K562 (cell line): ENCODE data around the gene MPIG6B. TPM values are rescaled to one million over a fixed set of nuclear protein-coding genes. Genes with fewer than 3 reads are reported as not detected.
A peak's percentile ranks its signal among the peaks of the same experiment; 100 is the strongest.

ENCODE experiments used
- CBFA2T2 ChIP-seq: fragments of 450-650 bp; conservative IDR thresholded peaks from 2 replicates; pipeline ENCODE4 v1.6.1; 2017; ENCODE audit warnings: mild to moderate bottlenecking
- CBX1 ChIP-seq: sonication (generic); IDR thresholded peaks from 2 replicates; pipeline ENCODE4 v1.6.1; 2016; ENCODE audit warnings: antibody characterized with exemption, low read depth, mild to moderate bottlenecking
- CHCHD3 ChIP-seq: fragments of 250-450 bp; sonication (Bioruptor Pico); IDR thresholded peaks from 2 replicates; pipeline ENCODE4 v2.1.2; 2022; ENCODE audit warnings: mild to moderate bottlenecking
- E4F1 ChIP-seq: fragments of 250-450 bp; sonication (Bioruptor Pico); IDR thresholded peaks from 2 replicates; pipeline ENCODE4 v1.5.0; 2021; ENCODE audit warnings: mild to moderate bottlenecking, borderline replicate concordance
- FOXA3 ChIP-seq, 2 experiments: fragments of 450-650 bp in 1 of 2; sonication (generic) in 1 of 2; formaldehyde crosslinking; IDR thresholded peaks in 1 of 2; conservative IDR thresholded peaks in 1 of 2; 2 replicates each; pipeline versions ENCODE4 v1.4.0 to v1.8.0; 2020 to 2022; ENCODE audit warnings: mild to moderate bottlenecking in 2 of 2, missing genetic modification reagents in 1 of 2
- GTF2F1 ChIP-seq: IDR thresholded peaks from 2 replicates; pipeline ENCODE4 v1.6.1; 2011; ENCODE audit warnings: low read depth, low read length, improper control_type of control experiment
- HCFC1 ChIP-seq: IDR thresholded peaks from 2 replicates; pipeline ENCODE4 v1.6.1; 2012; ENCODE audit warnings: low read depth, low read length, improper control_type of control experiment
- HOXB6 ChIP-seq: fragments of 250-450 bp; sonication (Bioruptor Pico); IDR thresholded peaks from 2 replicates; pipeline ENCODE4 v1.5.1; 2022; ENCODE audit warnings: mild to moderate bottlenecking, borderline replicate concordance
- MAFG ChIP-seq: fragments of 450-650 bp; conservative IDR thresholded peaks from 2 replicates; pipeline ENCODE4 v1.6.1; 2016; ENCODE audit warnings: missing genetic modification characterization, missing compliant biosample characterization
- MEIS2 ChIP-seq: fragments of 450-650 bp; IDR thresholded peaks from 2 replicates; pipeline ENCODE4 v1.6.1; 2014; ENCODE audit warnings: mild to moderate bottlenecking; ENCODE audit not compliant: partially characterized antibody
- NBN ChIP-seq: fragments of 450-650 bp; IDR thresholded peaks from 2 replicates; pipeline ENCODE4 v1.6.1; 2016; ENCODE audit warnings: low read depth, mild to moderate bottlenecking
- RREB1 ChIP-seq: fragments of 250-450 bp; sonication (Bioruptor Pico); IDR thresholded peaks from 2 replicates; pipeline ENCODE4 v1.4.0; 2020
- SIX5 ChIP-seq, 2 experiments: IDR thresholded peaks; 2 replicates each; pipeline ENCODE4 v1.6.1; 2011; ENCODE audit warnings: low read length in 2 of 2, borderline replicate concordance in 1 of 2, low read depth in 1 of 2, mild to moderate bottlenecking in 1 of 2, moderate library complexity in 1 of 2; ENCODE audit not compliant: insufficient read depth in 1 of 2
- TCF7L2 ChIP-seq: fragments of 150-350 bp; IDR thresholded peaks from 2 replicates; pipeline ENCODE4 v1.6.1; 2016; ENCODE audit warnings: low read depth, mild to moderate bottlenecking, low read length, moderate library complexity
- XRCC5 ChIP-seq: fragments of 200-400 bp; formaldehyde crosslinking; IDR thresholded peaks from 2 replicates; pipeline ENCODE4 v1.6.1; 2017; ENCODE audit warnings: low read depth, mild to moderate bottlenecking, low read length
- YY1 ChIP-seq, 3 experiments: IDR thresholded peaks; 2 replicates each; pipeline ENCODE4 v1.6.1; 2011; ENCODE audit warnings: low read length in 2 of 3, mild to moderate bottlenecking in 2 of 3, moderate library complexity in 2 of 3, borderline replicate concordance in 1 of 3, control low read depth in 1 of 3, low read depth in 1 of 3; ENCODE audit not compliant: insufficient read depth in 3 of 3, insufficient replicate concordance in 2 of 3, control insufficient read depth in 1 of 3, insufficient read length in 1 of 3; ENCODE audit errors: extremely low read depth in 1 of 3
- ZNF239 ChIP-seq: fragments of 250-450 bp; sonication (Bioruptor Pico); IDR thresholded peaks from 2 replicates; pipeline ENCODE4 v1.4.0; 2020; ENCODE audit warnings: mild to moderate bottlenecking
- ZNF354B ChIP-seq: fragments of 250-450 bp; sonication (Bioruptor Pico); IDR thresholded peaks from 2 replicates; pipeline ENCODE4 v1.4.0; 2020
- ZNF695 ChIP-seq: fragments of 450-650 bp; formaldehyde crosslinking; IDR thresholded peaks from 2 replicates; pipeline ENCODE4 v1.4.0; 2020; ENCODE audit warnings: mild to moderate bottlenecking, moderate library complexity
- polyA plus RNA-seq, 8 experiments: library from polyadenylated mRNA; depleted of rRNA in 4 of 8; stranded (reverse) in 5 of 8; unstranded in 3 of 8; fragments of >200 nt; fragmentation: Nextera tagmentation in 2 of 8; fragmentation: Illumina TruSeq in 1 of 8; extraction: Ambion mirVana in 2 of 8; extraction: Trizol in 1 of 8; gene quantifications; 2 replicates each; pipeline versions ENCODE4 v1.2.1 to v1.2.3, GENCODE V29; 2011 to 2014; ENCODE audit warnings: inconsistent platforms in 1 of 8, missing spikeins in 1 of 8
- total RNA-seq, 7 experiments: library from RNA; depleted of rRNA in 6 of 7; stranded (reverse); fragments of >200 nt in 6 of 7; fragmentation: Illumina TruSeq in 2 of 7; extraction: Trizol in 2 of 7; gene quantifications; 2 replicates each; pipeline versions ENCODE4 v1.2.1 to v1.2.3, GENCODE V29; 2011 to 2021; ENCODE audit warnings: low replicate concordance in 1 of 7

The MPIG6B gene
- total and polyA plus RNA-seq, 9 of the 15 experiments (the other 6 are each of a cell fraction or from before 2014, with no cell fraction given), result 0.11 to 1.2 (median 0.28) TPM; not detected in 1

GRCh38 chr6:31717499-31718222, 5.5 kb upstream of the MPIG6B start (continued):
- TF ChIP-seq RREB1 (CRISPR knock-in tag) (no peak), TCF7L2 (no peak), MEIS2 (no peak), ZNF354B (no peak), NBN (no peak), SIX5 (IDR thresholded peaks at IDR 0.05; ENCODE audit: borderline replicate concordance in 1 of 2, insufficient read depth in 1 of 2, low read depth in 1 of 2, low read length in 2 of 2) (0 out of 4 replicates have a peak, but pooled peaks of 1 of the 2 experiments have one; percentile 26), MAFG (no peak), ZNF239 (CRISPR knock-in tag) (no peak), ZNF695 (CRISPR knock-in tag) (no peak), GTF2F1 (no peak), HCFC1 (peak; percentile 49; the same call in 1 of the 2 replicates), HOXB6 (CRISPR knock-in tag) (no peak), YY1 (IDR thresholded peaks at IDR 0.05; ENCODE audit: borderline replicate concordance in 1 of 3, control insufficient read depth in 1 of 3, extremely low read depth in 1 of 3, insufficient read depth in 3 of 3, insufficient read length in 1 of 3, insufficient replicate concordance in 2 of 3, low read depth in 1 of 3, low read length in 2 of 3) (peak in 1 of 3 experiments; percentile 76), E4F1 (CRISPR knock-in tag) (no peak), CHCHD3 (CRISPR knock-in tag) (no peak), FOXA3 (CRISPR knock-in tag; conservative IDR thresholded peaks at IDR 0.05 in 1 of 2, IDR thresholded peaks at IDR 0.05 in 1 of 2) (no peak), CBFA2T2 (no peak), XRCC5 (0 out of 2 replicates have a peak, but pooled peaks have one; percentile 43), CBX1 (no peak)
